Limb (tissue), 2 donors: ENCODE measurements around the gene SENP8.
"Not testable (repeated sequence)": the region's sequence is repeated elsewhere in the genome, so short reads cannot be mapped to it uniquely, and the experiment has no call there.

Experiments used
- DNase-seq, 2 donors: peaks; one replicate each; pipeline ENCODE4 v3.0.0-alpha.2; 2016; ENCODE audit errors: extremely low spot score in 2 of 2

SENP8 gene

GRCh38 chr15:72118017-72118978, at the start of gene SENP8, which contains the start of gene MYO9A:
Gene SENP8, plus strand, starts transcription at chr15:72118403. Its CDS starts 21,221 bp downstream, at chr15:72139624.
Gene MYO9A, minus strand, starts transcription at chr15:72118150. Its CDS starts 71,587 bp downstream, at chr15:72046563.
- DNase-seq, result peak; percentile 99 to 100

- no peak for DNase-seq
These were observed 49.3 kb upstream of the SENP8 start for GRCh38 chr15:72068856-72069255.

- no peak for DNase-seq
These were observed 47.3 kb upstream of the SENP8 start for GRCh38 chr15:72070817-72071447.

GRCh38 chr15:72071448-72071825, 46.8 kb upstream of the SENP8 start:
- not testable (repeated sequence) for DNase-seq

GRCh38 chr15:72074335-72075060, 43.7 kb upstream of the SENP8 start:
- DNase-seq, result no peak

DNA sequence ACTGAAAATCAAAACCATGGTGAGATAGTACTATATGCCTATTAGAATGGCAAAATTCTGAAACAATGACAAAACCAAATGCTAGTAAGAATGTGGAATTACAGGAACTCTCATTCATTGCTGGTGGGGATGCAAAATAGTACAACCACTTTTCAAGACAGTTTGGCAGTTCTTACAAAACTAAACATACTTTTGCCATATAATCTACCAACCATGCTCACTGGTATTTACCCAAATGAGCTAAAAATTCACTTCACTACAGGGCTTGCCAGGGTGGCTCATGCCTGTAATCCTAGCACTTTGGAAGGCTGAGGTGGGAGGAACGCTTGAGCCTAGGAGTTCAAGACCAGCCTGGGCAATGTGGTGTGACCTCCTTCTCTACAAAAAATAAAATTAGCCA, 40.3 kb upstream of the SENP8 start:
- no peak for DNase-seq

DNA sequence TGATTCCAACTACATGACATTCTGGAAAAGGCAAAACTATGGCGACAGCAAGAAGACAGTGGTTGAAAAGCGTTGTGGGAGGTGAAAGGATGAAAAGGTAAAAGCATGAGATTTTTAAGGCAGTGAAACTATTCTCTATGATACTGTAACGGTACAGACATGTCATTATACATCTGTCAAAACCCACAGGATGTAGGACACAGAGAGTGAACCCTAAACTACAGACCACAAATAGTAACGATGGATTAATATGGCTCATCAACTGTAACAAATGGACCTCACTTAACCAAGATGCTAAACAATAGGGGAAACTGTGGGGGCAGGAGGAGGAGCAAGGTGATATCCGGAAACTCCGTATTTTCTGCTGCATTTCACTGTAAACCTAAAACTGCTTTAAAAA, 39.3 kb upstream of the SENP8 start:
- no peak for DNase-seq

DNA sequence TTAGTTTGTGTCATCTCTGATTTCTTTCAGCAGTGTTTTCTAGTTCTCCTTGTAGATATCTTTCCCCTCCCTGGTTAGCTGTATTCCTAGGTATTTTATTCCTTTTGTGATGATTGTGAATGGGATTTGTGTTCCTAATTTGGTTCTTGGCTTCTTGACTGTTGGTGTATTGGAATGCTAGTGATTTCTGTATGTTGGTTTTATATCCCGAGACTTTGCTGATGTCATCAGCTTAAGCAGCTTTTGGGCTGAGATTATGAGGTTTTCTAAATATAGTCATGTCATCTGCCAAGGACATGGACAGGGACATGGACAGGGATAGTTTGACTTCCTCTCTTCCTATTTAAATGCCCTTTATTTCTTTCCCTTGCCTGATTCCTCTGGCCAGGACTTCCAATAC, 36.0 kb upstream of the SENP8 start:
- no peak for DNase-seq

- no peak for DNase-seq
These were observed 32.0 kb upstream of the SENP8 start for GRCh38 chr15:72086010-72086697.

GRCh38 chr15:72086920-72087648, 31.1 kb upstream of the SENP8 start:
- DNase-seq, result no peak

DNA sequence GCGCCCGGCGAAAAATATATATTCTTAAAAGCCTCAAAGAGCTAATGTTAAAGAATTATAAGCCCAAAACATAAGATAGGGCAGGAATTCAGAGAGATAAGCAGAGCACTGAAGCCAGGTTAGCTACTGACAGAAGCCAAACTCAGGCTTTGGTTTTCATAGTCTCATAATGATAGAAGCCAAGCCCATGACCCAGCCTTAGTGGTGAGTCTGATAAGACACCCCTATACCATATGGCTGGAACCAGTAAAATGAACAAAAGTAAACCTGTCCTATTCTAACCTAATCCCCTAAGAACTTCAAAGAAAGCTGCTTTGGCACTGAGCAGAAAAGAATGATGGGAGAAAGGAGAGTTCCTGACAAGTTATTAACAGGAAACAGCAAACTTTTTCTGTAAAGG, 26.2 kb upstream of the SENP8 start:
- no peak for DNase-seq

- no peak for DNase-seq
These were observed 25.5 kb upstream of the SENP8 start for GRCh38 chr15:72092691-72093090.

GRCh38 chr15:72096796-72097195, 21.4 kb upstream of the SENP8 start:
- no peak for DNase-seq

DNA sequence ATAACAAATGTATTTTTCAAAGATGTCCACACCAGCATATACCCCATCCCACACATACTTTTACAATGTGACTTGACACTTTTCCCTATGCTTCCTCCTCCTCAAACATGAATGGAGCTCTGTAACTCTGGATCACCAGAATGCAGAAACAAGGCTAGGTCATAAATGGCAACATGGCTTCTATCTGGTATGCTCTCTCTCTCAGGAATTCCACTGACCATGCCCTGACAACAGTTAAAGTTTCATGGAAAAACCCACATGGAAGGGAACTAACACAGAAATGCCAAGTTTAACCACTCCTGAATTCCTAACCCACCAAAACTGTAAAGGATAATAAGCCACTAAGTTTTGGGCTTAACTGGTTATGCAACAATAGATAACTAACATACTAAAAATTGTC, 20.2 kb upstream of the SENP8 start:
- no peak for DNase-seq

DNA sequence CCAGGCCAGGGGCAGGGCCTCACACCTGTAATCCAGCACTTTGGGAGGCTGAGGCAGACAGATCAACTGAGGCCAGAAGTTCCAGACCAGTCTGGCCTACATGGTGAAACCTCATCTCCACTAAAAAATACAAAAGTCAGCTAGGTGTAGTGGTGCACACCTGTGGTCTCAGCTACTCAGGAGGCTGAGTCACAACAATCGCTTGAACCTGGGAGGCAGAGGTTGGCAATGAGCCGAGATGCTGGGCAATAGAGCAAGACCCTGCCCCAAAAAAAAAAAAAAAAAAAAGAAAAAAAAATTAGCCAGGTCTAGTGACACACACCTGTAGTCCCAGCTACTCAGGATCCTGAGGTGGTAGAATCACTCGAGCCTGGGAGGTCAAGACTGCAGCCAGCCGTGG, 19.0 kb upstream of the SENP8 start:
- DNase-seq, result no peak

GRCh38 chr15:72100551-72100950, 17.7 kb upstream of the SENP8 start:
- not testable (repeated sequence) for DNase-seq

DNA sequence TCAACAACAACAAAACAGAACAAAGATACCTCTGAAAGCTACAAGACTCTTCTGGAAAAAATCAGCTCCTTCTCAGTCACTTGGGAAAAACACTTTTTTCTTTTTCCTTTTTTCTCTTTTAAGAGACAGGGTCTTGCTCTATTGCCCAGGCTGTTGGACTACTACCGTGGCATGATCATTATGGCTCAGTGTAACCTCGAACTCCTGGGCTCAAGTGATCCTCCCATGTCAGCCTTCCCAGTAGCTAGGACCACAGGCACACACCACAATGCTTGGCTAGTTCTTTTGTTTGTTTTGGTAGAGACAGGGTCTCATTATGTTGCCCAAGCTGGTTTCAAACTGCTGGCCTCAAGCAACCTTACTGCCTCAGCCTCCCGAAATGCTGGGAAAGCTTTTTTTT, 13.1 kb upstream of the SENP8 start:
- DNase-seq, result no peak

GRCh38 chr15:72106068-72106467, 12.1 kb upstream of the SENP8 start:
- DNase-seq, result no peak

DNA sequence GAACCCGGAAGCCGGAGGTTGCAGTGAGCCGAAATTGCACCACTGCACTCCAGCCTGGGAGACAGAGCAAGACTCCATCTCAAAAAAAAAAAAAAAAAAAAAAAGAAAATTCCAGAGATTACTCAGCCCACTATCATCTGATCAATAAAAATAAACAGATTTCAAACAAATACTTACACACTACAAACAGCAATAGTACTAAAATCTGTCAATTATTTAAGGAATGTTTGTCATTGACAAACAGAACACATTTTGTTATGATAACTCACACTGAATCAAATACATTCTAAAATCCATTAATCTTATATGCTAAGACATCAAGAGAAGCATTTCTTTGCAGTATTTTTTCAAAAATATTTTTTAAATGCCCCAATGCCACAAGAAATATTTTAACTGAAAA, 7.8 kb upstream of the SENP8 start:
- DNase-seq, result no peak

DNA sequence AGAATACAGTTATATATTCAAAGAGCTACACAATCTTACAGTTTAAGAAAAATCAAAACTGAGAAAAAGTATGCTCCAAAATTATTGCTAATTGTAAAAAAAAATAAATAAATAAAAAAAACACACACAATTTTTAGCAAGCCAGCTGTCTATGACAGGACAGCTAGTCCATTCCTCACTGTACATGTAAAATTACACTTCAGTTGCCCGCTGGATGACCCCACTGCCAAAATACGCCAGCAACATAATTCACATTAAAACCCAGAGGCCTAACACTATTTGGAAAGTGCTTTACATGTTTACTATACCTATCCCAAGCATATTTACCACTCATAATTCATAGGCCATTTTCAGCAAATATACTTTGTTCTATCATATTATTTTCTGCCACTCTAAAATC, 6.1 kb upstream of the SENP8 start:
- peak in 1 of 2 donors; percentile 39 for DNase-seq

- DNase-seq, result no peak
These were observed 5.4 kb upstream of the SENP8 start for GRCh38 chr15:72112805-72113204.
